SK-N-SH (cell line): Measurements from ENCODE around the gene L3MBTL1.

Experiments used
- CTCF ChIP-seq: fragments of 200-600 bp; sonication (generic); IDR thresholded peaks from 2 replicates; pipeline ENCODE4 v1.6.1; 2017; ENCODE audit warnings: antibody characterized with exemption, mild to moderate bottlenecking, moderate library complexity
- ELF1 ChIP-seq: IDR thresholded peaks from 2 replicates; pipeline ENCODE4 v1.4.0; 2012
- EP300 ChIP-seq, 2 experiments: IDR thresholded peaks; 2 replicates each; pipeline versions ENCODE4 v1.4.0 to v1.6.1; 2012; ENCODE audit warnings: borderline replicate concordance in 1 of 2, low read depth in 1 of 2, low read length in 1 of 2
- EZH2phosphoT487 ChIP-seq: fragments of 200-600 bp; sonication (generic); IDR thresholded peaks from 2 replicates; pipeline ENCODE4 v1.6.1; 2017; ENCODE audit warnings: low read depth, mixed run types, mild to moderate bottlenecking, antibody characterized with exemption, moderate library complexity, borderline replicate concordance
- MXI1 ChIP-seq: IDR thresholded peaks from 2 replicates; pipeline ENCODE4 v1.6.1; 2012; ENCODE audit warnings: mild to moderate bottlenecking, low read depth, low read length, improper control_type of control experiment
- POLR2AphosphoS5 ChIP-seq: IDR thresholded peaks from 2 replicates; pipeline ENCODE4 v1.6.1; 2012; ENCODE audit warnings: low read depth, low read length
- SMC3 ChIP-seq: IDR thresholded peaks from 2 replicates; pipeline ENCODE4 v1.6.1; 2012; ENCODE audit warnings: low read depth, low read length, improper control_type of control experiment
- TAF1 ChIP-seq: IDR thresholded peaks from 2 replicates; pipeline ENCODE4 v1.6.1; 2012; ENCODE audit warnings: low read depth, mild to moderate bottlenecking, low read length, moderate library complexity, borderline replicate concordance
- YY1 ChIP-seq: IDR thresholded peaks from 2 replicates; pipeline ENCODE4 v1.4.0; 2012; ENCODE audit warnings: low read depth, mild to moderate bottlenecking
- TF ChIP-seq, protein P1 (sequence below): IDR thresholded peaks from 2 replicates; pipeline ENCODE4; 2012
- TF ChIP-seq, protein P2 (sequence below): IDR thresholded peaks from 2 replicates; pipeline ENCODE4 v1.4.0; 2012; ENCODE audit warnings: low read depth
- TF ChIP-seq, protein P3 (sequence below): IDR thresholded peaks from 2 replicates; pipeline ENCODE4 v1.4.0; 2012; ENCODE audit warnings: low read depth, borderline replicate concordance

GRCh38 chr20:43586641-43587040, 79.1 kb downstream of the L3MBTL1 start:
- TF ChIP-seq EZH2phosphoT487 (no peak), CTCF (no peak), MXI1 (no peak), YY1 (no peak), EP300 (IDR thresholded peaks at IDR 0.05; ENCODE audit: borderline replicate concordance in 1 of 2, low read depth in 1 of 2, low read length in 1 of 2) (no peak), POLR2AphosphoS5 (no peak), SMC3 (no peak), TAF1 (no peak), ELF1 (no peak)
- TF ChIP-seq, protein P1, sequence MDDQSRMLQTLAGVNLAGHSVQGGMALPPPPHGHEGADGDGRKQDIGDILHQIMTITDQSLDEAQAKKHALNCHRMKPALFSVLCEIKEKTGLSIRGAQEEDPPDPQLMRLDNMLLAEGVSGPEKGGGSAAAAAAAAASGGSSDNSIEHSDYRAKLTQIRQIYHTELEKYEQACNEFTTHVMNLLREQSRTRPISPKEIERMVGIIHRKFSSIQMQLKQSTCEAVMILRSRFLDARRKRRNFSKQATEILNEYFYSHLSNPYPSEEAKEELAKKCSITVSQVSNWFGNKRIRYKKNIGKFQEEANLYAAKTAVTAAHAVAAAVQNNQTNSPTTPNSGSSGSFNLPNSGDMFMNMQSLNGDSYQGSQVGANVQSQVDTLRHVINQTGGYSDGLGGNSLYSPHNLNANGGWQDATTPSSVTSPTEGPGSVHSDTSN: no peak
- TF ChIP-seq, protein P2, sequence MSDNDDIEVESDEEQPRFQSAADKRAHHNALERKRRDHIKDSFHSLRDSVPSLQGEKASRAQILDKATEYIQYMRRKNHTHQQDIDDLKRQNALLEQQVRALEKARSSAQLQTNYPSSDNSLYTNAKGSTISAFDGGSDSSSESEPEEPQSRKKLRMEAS: no peak
- TF ChIP-seq, protein P3, sequence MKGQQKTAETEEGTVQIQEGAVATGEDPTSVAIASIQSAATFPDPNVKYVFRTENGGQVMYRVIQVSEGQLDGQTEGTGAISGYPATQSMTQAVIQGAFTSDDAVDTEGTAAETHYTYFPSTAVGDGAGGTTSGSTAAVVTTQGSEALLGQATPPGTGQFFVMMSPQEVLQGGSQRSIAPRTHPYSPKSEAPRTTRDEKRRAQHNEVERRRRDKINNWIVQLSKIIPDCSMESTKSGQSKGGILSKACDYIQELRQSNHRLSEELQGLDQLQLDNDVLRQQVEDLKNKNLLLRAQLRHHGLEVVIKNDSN: no peak
